ENCODE measurements around the gene PLAGL1. TPM values are rescaled to one million over a fixed set of nuclear protein-coding genes. Genes with fewer than 3 reads are reported as not detected.

The PLAGL1 gene
- total and polyA plus RNA-seq, 2 experiments from 2014 or later, result 9.0 to 17.2 TPM

GRCh38 chr6:143986463-143987065, 21.5 kb downstream of the PLAGL1 start:
- Histone ChIP-seq H3K9me3 (ENCODE audit: low read depth) (no peaks in the 10 kb centered on the region), H3K27ac (no peak overlapping the region), H3K4me1 (ENCODE audit: low read depth) (no peaks in the 10 kb centered on the region), H3K4me3 (no peak overlapping the region), H3K36me3 (no peaks in the 10 kb centered on the region), H3K27me3 (no peaks in the 10 kb centered on the region)
- TF ChIP-seq, protein P1, sequence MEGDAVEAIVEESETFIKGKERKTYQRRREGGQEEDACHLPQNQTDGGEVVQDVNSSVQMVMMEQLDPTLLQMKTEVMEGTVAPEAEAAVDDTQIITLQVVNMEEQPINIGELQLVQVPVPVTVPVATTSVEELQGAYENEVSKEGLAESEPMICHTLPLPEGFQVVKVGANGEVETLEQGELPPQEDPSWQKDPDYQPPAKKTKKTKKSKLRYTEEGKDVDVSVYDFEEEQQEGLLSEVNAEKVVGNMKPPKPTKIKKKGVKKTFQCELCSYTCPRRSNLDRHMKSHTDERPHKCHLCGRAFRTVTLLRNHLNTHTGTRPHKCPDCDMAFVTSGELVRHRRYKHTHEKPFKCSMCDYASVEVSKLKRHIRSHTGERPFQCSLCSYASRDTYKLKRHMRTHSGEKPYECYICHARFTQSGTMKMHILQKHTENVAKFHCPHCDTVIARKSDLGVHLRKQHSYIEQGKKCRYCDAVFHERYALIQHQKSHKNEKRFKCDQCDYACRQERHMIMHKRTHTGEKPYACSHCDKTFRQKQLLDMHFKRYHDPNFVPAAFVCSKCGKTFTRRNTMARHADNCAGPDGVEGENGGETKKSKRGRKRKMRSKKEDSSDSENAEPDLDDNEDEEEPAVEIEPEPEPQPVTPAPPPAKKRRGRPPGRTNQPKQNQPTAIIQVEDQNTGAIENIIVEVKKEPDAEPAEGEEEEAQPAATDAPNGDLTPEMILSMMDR (IDR thresholded peaks at IDR 0.05; ENCODE audit: low read depth, low read length), result no peak
- no peak for DNase-seq (ENCODE audit: low read depth in 1 of 2, low spot score in 1 of 2)

- no peaks in the 10 kb centered on the region for H3K4me1 ChIP-seq (ENCODE audit: low read depth)
- no peaks in the 10 kb centered on the region for H3K9me3 ChIP-seq (ENCODE audit: low read depth)
- H3K27ac ChIP-seq, result no peak overlapping the region
- no peak overlapping the region for H3K4me3 ChIP-seq
- no peaks in the 10 kb centered on the region for H3K36me3 ChIP-seq
- TF ChIP-seq, protein P1 (IDR thresholded peaks at IDR 0.05; ENCODE audit: low read depth, low read length), result no peak
- no peak for DNase-seq (ENCODE audit: low read depth in 1 of 2, low spot score in 1 of 2)
- no peaks in the 10 kb centered on the region for H3K27me3 ChIP-seq
Measured at GRCh38 chr6:143984666-143985065, 23.4 kb downstream of the PLAGL1 start.

DNA sequence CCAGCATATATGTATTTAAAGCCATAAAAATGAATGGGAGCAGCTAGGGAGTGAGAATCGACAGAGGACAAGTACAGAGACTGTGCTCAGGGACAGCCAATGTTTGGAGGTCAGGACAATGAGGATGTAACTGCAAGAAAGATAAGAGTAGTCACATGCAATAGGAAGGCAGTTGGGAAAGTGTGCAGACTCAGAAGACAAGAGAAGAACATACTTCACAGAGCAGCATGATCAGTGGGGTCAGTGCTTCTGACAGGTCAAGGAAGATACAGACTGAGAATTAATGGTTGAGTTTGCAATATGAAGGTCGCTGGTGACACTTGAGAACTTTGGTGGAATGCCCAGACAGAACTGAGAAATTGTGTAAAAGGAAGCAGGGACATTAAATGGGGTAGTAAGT, 25.1 kb downstream of the PLAGL1 start:
- Histone ChIP-seq H3K27ac (no peak overlapping the region), H3K4me1 (ENCODE audit: low read depth) (no peaks in the 10 kb centered on the region), H3K9me3 (ENCODE audit: low read depth) (no peaks in the 10 kb centered on the region), H3K4me3 (no peak overlapping the region), H3K36me3 (no peaks in the 10 kb centered on the region), H3K27me3 (no peaks in the 10 kb centered on the region)
- TF ChIP-seq, protein P1 (IDR thresholded peaks at IDR 0.05; ENCODE audit: low read depth, low read length), result no peak
- no peak for DNase-seq (ENCODE audit: low read depth in 1 of 2, low spot score in 1 of 2)

GRCh38 chr6:143980921-143981320, 27.1 kb downstream of the PLAGL1 start:
- TF ChIP-seq, protein P1 (IDR thresholded peaks at IDR 0.05; ENCODE audit: low read depth, low read length), result no peak
- H3K27ac ChIP-seq, result no peak overlapping the region
- H3K36me3 ChIP-seq, result no peaks in the 10 kb centered on the region
- no peak for DNase-seq (ENCODE audit: low read depth in 1 of 2, low spot score in 1 of 2)
- no peaks in the 10 kb centered on the region for H3K9me3 ChIP-seq (ENCODE audit: low read depth)
- H3K4me1 ChIP-seq (ENCODE audit: low read depth), result no peaks in the 10 kb centered on the region
- H3K4me3 ChIP-seq, result no peak overlapping the region
- no peaks in the 10 kb centered on the region for H3K27me3 ChIP-seq

DNA sequence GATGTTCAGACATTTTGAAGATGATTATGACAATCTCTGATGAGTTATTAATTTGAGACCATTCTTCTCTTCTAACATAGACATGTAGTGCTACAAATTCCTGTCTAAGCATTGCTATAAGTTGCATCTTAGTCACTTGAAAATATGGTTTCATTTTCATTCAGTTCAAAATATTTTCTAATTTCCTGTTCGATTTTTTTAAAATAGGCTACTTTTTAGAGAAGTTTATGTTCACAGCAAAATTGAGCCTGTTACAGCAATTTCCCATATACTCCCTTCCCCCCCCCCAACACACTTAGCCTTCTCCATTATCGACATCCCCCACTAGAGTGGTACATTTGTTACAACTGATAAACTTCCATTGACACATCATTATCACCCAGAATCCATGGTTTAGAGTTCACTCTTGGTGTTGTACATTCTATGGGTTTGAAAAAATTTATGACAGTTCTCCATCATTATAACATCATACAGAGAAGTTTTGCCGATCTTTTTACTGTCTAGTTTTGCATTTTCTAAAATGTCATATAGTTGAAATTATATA, 31.2 kb downstream of the PLAGL1 start:
- Histone ChIP-seq H3K36me3 (no peaks in the 10 kb centered on the region), H3K4me1 (ENCODE audit: low read depth) (peaks cover 18% of the 10 kb centered on the region), H3K27me3 (no peaks in the 10 kb centered on the region), H3K27ac (no peak overlapping the region), H3K4me3 (no peak overlapping the region), H3K9me3 (ENCODE audit: low read depth) (no peaks in the 10 kb centered on the region)
- DNase-seq (ENCODE audit: low read depth in 1 of 2, low spot score in 1 of 2), result no peak
- TF ChIP-seq, protein P1 (IDR thresholded peaks at IDR 0.05; ENCODE audit: low read depth, low read length), result no peak
